ES-I3 (cell line): ENCODE results near the gene HOXA3.

Experiments
- H3K36me3 ChIP-seq: 2 replicates; pipeline ENCODE4 v1.6.1; 2013; ENCODE audit warnings: mild to moderate bottlenecking, low read length, control low read depth, moderate library complexity; ENCODE audit not compliant: insufficient read depth
- H3K4me1 ChIP-seq: 2 replicates; pipeline ENCODE4 v1.6.1; 2013; ENCODE audit warnings: mild to moderate bottlenecking, control low read depth, low read length; ENCODE audit not compliant: insufficient read depth
- H3K9ac ChIP-seq: 2 replicates; pipeline ENCODE4 v1.6.1; 2013; ENCODE audit warnings: low read depth, mild to moderate bottlenecking, low read length, moderate library complexity
- H3K9me3 ChIP-seq: 2 replicates; pipeline ENCODE4 v1.6.1; 2013; ENCODE audit warnings: mild to moderate bottlenecking, low read length, moderate library complexity; ENCODE audit not compliant: control insufficient read depth, insufficient read depth

The HOXA3 gene

DNA sequence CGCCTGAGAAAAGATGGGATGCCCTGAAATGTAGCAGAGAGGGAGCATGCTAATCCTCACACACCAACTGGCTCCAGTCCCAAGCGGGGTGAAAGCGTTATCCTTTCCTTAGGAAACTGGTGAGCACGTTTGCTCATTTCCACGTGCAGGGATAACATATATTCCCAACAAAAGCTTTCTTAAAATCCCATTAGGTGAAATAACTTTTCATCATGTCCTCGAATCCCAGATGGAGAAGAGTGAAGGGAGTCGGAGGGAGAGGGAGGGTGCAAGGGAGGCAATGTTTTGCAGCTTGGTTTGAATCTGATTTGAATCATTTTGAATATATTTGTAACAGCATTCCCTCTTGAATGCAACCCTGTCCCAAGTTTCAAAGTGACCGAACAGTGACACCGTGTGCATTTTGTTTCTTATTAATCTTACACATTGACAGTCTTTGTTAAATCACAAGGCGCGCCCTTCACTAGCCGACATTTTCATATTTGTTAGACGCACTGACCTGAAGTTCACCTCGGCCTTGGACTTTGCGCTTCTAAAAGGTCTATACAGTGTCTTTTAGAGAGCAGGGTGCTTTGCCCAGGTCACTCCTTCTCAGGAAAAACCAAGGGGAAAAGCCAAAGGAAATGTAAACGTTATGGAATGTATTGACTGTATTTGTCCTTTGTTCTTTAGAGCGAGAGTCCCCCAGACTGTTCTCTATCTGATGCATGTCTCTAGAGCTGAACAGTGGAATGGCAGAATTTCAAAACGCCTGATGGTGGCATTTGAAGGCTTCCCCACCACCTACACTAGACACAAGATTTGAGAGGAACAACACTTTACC lies 18.8 kb downstream of the HOXA3 start:
- Histone ChIP-seq H3K4me1 (no peaks in the 10 kb centered on the region; the same call in 1 of the 2 replicates), H3K9ac (no peak overlapping the region), H3K36me3 (no peaks in the 10 kb centered on the region), H3K9me3 (no peaks in the 10 kb centered on the region)

DNA sequence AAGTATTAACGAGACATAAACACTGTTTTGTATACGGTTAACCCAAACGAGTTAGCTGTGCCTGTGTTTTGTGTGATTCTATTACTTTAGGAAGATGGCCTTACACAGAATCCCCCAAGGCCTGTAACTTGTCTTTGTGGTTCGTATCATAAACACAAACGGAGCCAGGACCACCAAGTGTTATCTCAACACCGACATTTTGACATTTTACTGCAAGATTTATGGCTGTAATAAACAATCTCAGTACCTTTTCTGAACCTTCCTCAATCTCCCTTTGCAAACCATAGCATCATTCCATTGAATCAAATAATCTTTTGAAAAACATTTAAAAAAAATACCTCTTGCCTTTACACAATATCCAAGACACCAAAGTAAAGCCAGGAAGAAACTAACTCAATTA lies 19.4 kb downstream of the HOXA3 start:
- no peaks in the 10 kb centered on the region for H3K9me3 ChIP-seq
- H3K9ac ChIP-seq, result no peak overlapping the region
- H3K4me1 ChIP-seq, result no peaks in the 10 kb centered on the region; the same call in 1 of the 2 replicates
- H3K36me3 ChIP-seq, result no peaks in the 10 kb centered on the region

DNA sequence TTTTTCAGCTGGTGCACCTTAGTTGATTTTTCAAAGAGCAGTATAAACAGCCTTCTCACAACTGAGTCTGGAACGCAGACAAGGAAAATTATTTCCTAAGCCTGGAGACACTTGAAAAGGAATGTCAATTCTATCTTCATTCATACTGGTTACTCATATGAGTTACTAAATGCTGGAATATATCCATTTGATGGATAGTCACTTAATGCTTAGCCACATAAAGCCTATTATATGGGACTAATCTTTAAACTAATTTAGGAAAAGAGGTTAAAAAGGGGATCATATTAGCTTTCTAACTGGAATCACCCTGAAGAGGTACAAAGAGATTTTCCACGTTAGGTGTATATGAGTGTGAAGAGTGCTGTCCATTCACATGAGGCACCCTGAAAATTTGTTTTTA lies 20.2 kb downstream of the HOXA3 start:
- Histone ChIP-seq H3K9ac (no peak overlapping the region), H3K36me3 (no peaks in the 10 kb centered on the region), H3K4me1 (no peaks in the 10 kb centered on the region; the same call in 1 of the 2 replicates), H3K9me3 (no peaks in the 10 kb centered on the region)

DNA sequence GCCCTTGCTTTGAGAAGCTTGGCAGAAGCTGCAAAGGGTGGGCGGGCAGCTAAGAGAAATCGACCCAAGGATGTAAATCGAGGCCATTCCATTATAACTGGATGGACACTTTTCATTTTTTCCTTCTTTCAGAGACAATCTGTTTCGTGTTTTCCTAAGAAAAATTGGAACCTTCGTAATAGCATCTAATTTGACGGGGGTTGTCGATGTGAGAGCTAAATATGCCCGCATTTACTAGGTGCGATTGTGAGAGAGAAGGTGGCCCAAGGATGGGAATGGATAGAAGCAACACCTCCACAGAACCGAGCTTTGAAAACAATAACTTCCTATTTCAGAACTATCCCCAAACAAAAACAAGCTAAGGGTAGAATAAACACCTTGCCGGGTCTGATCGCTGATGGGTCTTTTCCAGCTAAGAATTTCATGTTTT lies 21.0 kb downstream of the HOXA3 start:
- Histone ChIP-seq H3K9me3 (no peaks in the 10 kb centered on the region), H3K36me3 (no peaks in the 10 kb centered on the region), H3K9ac (peak overlapping the region; percentile 28; the same call in 1 of the 2 replicates), H3K4me1 (no peaks in the 10 kb centered on the region; the same call in 1 of the 2 replicates)

DNA sequence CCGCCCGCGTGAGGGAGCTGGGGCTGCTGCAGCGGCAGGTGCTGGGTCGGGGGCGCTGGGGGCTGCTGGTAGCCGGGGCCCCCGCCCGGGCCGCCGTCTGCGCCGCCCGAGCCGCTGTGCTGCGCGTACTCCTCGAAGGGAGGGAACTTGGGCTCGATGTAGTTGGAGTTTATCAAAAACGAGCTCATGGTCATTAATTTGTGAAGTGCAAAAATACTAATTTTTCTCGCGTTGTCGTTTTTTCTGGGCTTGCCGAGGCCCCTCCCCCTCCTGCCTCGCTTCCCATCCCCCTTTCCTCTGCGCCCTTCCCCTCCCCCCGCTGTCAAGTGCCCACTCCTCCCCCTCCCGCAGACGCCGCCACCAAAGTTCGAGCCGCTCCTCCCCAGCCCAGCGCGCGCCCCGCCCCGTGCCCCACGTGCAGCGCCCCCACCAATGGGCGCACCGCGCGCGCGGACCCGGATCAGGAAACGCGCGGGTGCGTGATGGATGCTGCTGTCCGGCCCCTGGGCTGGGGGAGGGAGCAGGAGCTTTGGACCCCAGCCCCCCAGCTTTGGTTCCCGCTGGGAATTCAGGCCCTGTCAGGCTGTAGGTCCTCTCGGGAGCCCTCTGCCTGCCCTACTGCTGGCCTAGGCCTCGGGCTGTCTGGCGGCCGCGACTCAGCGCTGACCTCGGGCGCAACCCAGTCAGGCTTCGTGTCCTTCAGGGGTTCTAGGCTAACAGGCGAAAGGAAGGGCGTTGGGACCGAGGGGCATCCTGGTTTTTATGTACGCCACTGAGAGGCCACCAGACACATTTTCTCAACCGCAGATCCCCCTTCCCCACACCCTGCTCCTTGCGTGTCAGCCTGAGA lies 21.6 kb downstream of the HOXA3 start, which contains the start of gene HOXA4:
Gene HOXA4, minus strand, starts transcription at position 218 of the 850 bp plus-strand sequence. Its CDS starts 24 bp downstream, at position 194.
- Histone ChIP-seq H3K36me3 (no peaks in the 10 kb centered on the region), H3K4me1 (no peaks in the 10 kb centered on the region), H3K9me3 (no peaks in the 10 kb centered on the region), H3K9ac (peak within 1 kb of the TSS; percentile 42; the same call in 1 of the 2 replicates)

DNA sequence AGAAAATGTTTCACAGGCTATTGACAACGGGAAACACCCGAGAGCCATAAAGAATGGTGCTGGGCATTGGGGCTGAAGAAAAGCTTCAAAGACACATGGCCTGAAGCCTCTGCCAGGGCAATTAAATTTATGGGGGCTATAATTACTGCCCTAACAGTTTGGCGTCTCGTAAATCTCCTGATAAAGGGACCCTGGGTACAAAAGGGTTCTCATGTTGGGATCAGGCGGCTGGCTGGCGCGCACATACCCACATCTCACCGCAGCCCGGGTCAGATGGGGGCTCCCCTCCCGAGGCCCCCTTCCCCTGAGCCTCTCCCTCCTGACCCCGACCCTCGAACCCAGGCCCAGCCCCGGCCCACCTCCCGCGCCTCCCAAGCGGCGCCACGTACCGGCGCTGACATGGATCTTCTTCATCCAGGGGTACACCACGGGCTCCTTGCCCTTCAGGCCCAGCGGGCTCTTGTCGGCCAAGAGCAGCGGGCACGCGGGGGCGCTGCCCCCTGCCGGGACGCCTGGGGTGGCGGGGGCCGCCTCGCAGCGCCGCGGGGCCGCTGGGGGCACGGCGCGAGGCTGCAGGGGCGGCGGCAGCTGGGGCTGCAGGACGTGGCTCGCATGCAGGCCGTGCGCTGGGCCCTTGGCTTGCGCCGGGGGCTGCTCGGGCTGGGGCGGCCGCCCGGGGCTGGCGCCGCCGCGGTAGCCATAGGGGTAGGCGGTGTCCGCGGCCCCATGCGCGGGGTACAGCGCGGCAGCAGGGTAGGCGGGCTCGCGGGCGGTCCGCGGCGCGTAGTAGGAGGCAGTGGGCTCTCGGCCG lies 22.4 kb downstream of the HOXA3 start:
- no peaks in the 10 kb centered on the region for H3K36me3 ChIP-seq
- peak overlapping the region; percentile 42; the same call in 1 of the 2 replicates for H3K9ac ChIP-seq
- H3K9me3 ChIP-seq, result no peaks in the 10 kb centered on the region
- H3K4me1 ChIP-seq, result no peaks in the 10 kb centered on the region

DNA sequence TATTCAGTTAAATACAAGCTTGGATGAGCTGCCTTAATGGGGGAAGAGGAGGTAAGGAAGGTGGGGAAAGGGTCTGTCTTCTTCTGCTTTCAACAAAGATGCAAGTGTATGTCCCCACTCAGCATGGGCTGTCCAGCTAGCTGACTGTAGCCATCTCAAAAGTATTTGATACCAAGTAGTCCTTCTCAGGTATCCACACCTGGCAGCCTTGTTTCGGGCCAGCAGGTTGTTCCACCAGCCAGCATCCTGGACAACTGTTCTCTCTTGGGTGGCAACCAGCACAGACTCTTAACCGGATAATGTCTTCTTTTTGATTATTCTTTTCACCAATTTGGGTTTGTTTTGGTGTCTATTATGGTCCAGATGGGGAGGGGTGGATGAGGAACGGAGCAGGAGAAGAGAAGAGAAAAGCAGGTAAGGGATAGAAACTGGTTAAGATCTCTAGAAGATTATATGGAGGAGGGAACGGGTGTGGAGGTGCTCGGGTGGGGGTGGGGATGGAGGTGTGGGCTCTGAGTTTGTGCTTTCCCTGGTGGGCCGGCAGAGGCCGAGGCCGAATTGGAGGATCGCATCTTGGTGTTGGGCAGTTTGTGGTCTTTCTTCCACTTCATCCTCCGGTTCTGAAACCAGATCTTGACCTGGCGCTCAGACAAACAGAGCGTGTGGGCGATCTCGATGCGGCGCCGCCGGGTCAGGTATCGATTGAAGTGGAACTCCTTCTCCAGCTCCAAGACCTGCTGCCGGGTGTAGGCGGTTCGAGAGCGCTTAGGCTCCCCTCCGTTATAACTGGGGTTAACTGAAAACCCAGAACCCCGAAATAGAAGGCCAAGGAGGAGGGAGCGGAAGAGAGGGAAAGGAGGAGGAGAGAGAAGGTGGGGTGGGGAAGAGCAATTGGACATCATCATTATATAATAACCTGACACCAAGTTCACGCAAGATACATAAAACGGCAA lies 23.3 kb downstream of the HOXA3 start:
- Histone ChIP-seq H3K4me1 (no peaks in the 10 kb centered on the region), H3K9me3 (no peaks in the 10 kb centered on the region), H3K36me3 (no peaks in the 10 kb centered on the region), H3K9ac (no peak overlapping the region)

DNA sequence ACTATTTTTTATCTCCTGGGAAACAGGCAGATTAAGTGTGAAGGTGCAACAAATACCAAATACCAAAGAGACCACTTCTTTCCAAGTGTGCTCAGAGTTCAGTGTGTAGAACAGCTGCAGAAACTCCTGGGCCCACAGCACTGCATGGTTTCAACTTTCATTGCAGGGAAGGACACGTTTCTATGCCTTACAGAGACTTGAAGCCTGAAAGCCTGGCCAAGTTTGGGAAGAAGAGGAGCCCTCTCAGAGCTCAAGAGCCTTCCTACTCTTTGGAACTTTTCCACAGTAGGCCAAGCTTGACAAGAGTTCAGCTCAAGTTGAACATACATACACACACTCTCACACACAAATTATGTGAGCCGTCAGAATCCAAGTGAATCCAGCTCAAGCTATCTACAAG lies 24.3 kb downstream of the HOXA3 start:
- Histone ChIP-seq H3K9me3 (no peaks in the 10 kb centered on the region), H3K36me3 (no peaks in the 10 kb centered on the region), H3K9ac (no peak overlapping the region), H3K4me1 (no peaks in the 10 kb centered on the region)

DNA sequence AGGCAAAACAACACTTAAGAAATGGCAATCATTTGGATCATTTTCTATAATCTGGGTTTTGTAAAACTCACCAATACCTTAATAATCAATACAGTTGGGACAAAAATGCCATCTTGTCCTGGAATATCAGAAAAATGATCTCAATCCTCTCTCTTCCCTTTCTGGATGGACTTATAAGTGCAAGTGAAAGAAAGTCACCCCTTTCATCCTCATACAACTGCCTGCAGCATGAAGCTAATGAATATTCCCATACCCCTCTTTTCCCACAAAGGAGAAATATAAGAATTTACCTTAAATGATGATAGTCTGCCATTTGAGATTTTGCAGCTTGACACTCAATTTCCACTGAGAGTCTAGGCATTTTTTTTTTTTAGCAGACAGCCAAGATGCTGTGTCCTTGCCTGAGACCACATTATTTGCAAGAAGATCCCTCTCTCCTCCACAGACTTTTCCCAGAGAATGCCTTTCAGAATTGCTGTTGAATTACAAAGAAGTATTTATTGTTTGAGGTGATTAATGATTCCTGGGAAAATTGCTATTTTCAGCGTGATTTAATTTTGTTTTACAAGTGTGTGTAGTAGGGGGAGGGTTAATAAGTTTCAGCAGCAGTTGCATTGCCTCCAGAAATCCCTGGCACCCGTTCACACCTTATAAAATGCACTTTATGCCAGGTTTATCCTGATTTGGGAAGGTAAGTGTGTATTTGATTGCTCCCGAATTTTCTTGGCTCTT lies 25.6 kb downstream of the HOXA3 start:
- no peaks in the 10 kb centered on the region for H3K36me3 ChIP-seq
- H3K9ac ChIP-seq, result no peak overlapping the region
- no peaks in the 10 kb centered on the region; the same call in 1 of the 2 replicates for H3K4me1 ChIP-seq
- no peaks in the 10 kb centered on the region for H3K9me3 ChIP-seq

DNA sequence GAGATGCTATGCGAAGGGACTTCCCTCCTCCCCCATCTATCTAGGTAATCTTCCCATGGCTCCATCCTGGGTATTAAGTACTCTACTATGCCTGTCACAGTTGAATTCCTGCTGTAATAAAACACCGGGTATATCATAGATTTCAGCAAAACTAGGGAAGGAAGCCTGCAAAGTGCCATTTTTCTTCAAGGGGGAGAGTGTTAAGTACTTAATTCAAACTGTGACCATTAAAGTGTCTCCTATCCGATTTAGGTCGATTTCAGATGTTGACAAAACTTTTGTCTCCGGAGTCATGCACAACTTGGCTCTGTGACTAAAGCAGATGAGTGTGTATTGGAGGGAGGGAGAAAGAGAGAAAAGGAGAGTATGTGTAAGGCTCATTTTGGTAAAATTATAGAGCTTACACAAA lies 26.4 kb downstream of the HOXA3 start:
- Histone ChIP-seq H3K9me3 (no peaks in the 10 kb centered on the region), H3K4me1 (no peaks in the 10 kb centered on the region; the same call in 1 of the 2 replicates), H3K36me3 (no peaks in the 10 kb centered on the region), H3K9ac (no peak overlapping the region)

DNA sequence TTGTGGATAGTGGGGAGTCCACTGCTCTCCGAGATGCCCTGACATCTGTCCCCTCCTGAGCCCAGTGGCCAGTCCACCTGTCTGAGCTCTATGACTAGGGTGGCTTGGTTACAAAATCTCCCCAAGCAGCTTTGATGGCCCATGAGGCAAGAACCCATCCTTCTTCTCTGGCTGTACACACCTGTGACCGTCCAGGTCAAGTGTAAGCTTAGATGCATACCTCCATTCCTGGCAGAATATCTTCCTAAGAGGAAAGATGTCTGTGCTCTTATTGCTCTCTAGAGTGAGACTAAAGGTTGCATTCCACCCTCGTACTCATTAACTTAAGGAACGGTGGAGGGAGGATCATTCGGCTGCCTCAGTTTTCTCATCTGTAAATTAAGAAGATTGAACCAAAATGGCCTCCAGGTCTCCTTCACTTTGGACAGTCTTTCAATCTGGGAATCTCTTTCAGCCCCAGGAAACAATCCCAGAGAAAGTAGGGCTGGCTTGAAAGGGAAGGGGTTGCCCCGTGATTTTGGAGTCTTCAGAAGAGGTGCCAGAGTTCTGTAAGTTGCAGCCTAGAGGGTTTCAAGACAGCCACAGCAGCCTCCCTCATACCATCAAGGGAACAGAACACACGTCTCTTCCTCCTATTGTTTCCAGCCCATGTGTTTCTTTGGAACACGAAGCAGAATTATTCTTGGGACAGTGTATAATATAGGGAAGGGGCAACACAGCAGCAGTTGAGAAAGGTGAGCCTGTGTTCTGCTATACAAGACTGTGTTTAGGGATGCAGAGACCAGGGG lies 27.3 kb downstream of the HOXA3 start:
- Histone ChIP-seq H3K9ac (no peak overlapping the region), H3K36me3 (no peaks in the 10 kb centered on the region), H3K4me1 (no peaks in the 10 kb centered on the region; the same call in 1 of the 2 replicates), H3K9me3 (no peaks in the 10 kb centered on the region)
